HFFc6 (cell line): ENCODE measurements around the gene TFCP2L1. TPM values are rescaled to one million over a fixed set of nuclear protein-coding genes. Genes with fewer than 3 reads are reported as not detected.
"Not testable (repeated sequence)": the region's sequence is repeated elsewhere in the genome, so short reads cannot be mapped to it uniquely, and the experiment has no call there.

Source experiments
- DNase-seq: peaks from one replicate; pipeline ENCODE4 v3.0.0-alpha.2; 2018
- H3K27ac Mint-ChIP-seq: 2 replicates; pipeline ENCODE4 v1.8.0; 2020; ENCODE audit warnings: mild to moderate bottlenecking, mixed read lengths
- H3K27me3 Mint-ChIP-seq: 2 replicates; pipeline ENCODE4 v1.8.0; 2021; ENCODE audit warnings: mild to moderate bottlenecking, moderate library complexity, mixed read lengths; ENCODE audit not compliant: insufficient read depth
- H3K36me3 Mint-ChIP-seq: 2 replicates; pipeline ENCODE4 v1.8.0; 2021; ENCODE audit warnings: low read depth, mixed read lengths
- H3K4me1 Mint-ChIP-seq: 2 replicates; pipeline ENCODE4 v1.8.0; 2020; ENCODE audit warnings: low read depth, mixed read lengths
- H3K4me3 Mint-ChIP-seq: 2 replicates; pipeline ENCODE4 v1.8.0; 2020; ENCODE audit warnings: mild to moderate bottlenecking, moderate library complexity, mixed read lengths
- H3K9me3 Mint-ChIP-seq: 2 replicates; pipeline ENCODE4 v1.8.0; 2020; ENCODE audit warnings: mild to moderate bottlenecking, mixed read lengths
- CTCF ChIP-seq: fragments of 200-600 bp; sonication (generic); IDR thresholded peaks from 2 replicates; pipeline ENCODE4 v1.5.0; 2021; ENCODE audit warnings: antibody characterized with exemption, mild to moderate bottlenecking
- total RNA-seq, 6 experiments: library from RNA; stranded (reverse); fragmentation: NEBNext Ultra II Directional; extraction: Animal tissue kit (Norgen Biotek cat#: 25700); gene quantifications; 2 replicates in 1 of 6; 3 replicates in 5 of 6; pipeline ENCODE4 v1.2.3, GENCODE V29; 2021

TFCP2L1 gene
- total RNA-seq, 6 experiments from 2014 or later = 0.03 TPM; not detected in 5

GRCh38 chr2:121298476-121298875 is 13.5 kb upstream of the TFCP2L1 start:
- no peak for DNase-seq
- Mint-ChIP-seq H3K9me3 (no peaks in the 10 kb centered on the region), H3K4me3 (no peak overlapping the region), H3K4me1 (no peaks in the 10 kb centered on the region), H3K27me3 (peaks cover 37% of the 10 kb centered on the region), H3K27ac (no peak overlapping the region), H3K36me3 (no peaks in the 10 kb centered on the region)
- no peak for TF ChIP-seq CTCF

DNA sequence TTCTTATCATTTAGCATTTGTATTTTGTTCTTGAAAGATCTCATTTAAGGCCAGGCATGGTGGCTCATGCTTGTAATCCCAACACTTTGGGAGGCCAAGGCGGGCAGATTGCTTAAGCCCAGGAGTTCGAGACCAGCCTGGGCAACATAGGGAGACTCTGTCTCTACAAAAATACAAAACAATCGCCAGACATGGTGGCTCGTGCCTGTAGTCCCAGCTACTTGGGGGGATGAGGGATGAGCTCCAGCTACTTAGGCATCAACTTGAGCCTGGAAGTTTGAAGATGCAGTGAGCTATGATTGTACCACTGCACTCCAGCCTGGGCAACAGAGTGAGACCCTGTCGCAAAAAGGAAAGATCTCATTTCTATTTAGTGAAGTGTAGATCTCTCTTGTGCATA is 12.9 kb upstream of the TFCP2L1 start:
- not testable (repeated sequence) for H3K9me3 Mint-ChIP-seq, H3K4me3 Mint-ChIP-seq, H3K36me3 Mint-ChIP-seq

DNA sequence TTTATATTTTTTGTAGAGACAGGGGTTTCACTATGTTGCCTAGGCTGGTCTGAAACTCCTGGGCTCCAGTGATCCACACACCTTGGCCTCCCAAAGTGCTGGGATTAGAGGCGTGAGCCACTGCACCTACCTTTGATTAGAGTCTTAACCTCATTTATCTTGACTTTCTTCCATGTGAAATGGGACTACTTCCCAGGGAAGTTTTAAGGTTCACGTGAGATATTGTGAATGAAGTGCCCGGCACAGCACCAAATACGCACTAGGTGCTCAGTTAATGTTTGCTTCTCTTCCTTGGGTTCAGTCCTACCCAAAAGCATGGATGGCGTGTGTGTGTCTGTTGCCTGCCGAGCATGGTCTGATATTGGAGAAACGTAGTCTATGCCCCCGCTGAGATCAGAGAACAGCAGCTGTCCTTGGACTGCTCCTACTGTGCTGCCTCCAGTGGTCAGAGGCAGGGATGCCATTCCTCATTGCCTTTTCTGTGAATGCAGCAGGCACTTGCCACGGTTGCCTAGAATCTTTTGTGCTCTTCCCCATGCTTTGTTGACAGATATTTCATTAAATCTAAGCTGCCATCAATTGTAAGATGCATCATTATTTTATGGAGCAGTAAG is 12.3 kb upstream of the TFCP2L1 start:
- no peaks in the 10 kb centered on the region for H3K4me1 Mint-ChIP-seq
- peak; percentile 77 for TF ChIP-seq CTCF
- H3K9me3 Mint-ChIP-seq = no peaks in the 10 kb centered on the region
- H3K27ac Mint-ChIP-seq = no peak overlapping the region
- peak; percentile 26 for DNase-seq
- peaks cover 35% of the 10 kb centered on the region for H3K27me3 Mint-ChIP-seq
- no peaks in the 10 kb centered on the region for H3K36me3 Mint-ChIP-seq
- no peak overlapping the region for H3K4me3 Mint-ChIP-seq

More for the DNA sequence above, 12.9 kb upstream of the TFCP2L1 start:
- H3K4me1 Mint-ChIP-seq, H3K27ac Mint-ChIP-seq, DNase-seq: not testable (repeated sequence)
- peaks cover 39% of the 10 kb centered on the region for H3K27me3 Mint-ChIP-seq

DNA sequence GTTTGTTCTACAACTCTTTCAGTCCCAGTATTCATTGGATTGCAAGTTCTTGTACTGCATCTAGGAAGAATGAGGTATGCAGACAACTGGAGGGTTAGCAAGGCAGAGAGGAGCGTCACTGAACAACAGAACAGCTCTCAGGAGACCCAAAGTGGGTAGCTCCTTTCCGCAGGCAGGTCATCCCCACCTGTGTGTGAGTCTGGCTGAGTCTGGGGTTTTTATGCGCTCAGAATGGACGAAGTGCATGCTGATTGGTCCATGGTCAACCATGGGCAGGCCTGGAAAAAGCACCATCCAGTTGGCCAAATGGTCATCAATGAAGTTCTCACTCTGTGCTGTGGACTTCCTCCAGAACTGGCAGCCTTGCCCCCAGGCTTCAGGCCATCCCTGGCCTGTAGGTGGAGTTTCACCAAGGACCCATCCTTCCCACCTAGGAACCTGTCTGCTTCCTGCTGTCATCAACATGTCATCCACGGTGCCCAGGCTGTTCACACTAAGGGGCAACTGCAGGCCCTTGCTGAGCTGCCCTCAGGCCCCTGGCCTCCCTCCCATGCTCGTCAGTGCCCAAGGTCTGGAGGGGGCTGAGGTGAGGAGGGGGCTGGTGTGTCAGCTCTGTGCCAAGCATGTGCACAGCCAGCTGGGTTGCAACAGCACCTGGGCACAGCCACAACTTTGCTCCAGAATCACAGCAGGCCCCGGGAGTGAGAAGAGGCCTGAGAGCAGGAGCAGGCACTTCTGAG is 11.1 kb upstream of the TFCP2L1 start:
- Mint-ChIP-seq H3K36me3 (no peaks in the 10 kb centered on the region), H3K4me3 (no peak overlapping the region), H3K27ac (no peak overlapping the region), H3K27me3 (peaks cover 33% of the 10 kb centered on the region), H3K4me1 (no peaks in the 10 kb centered on the region), H3K9me3 (no peaks in the 10 kb centered on the region)
- DNase-seq = no peak
- no peak for TF ChIP-seq CTCF

- Mint-ChIP-seq H3K4me3 (no peak overlapping the region), H3K9me3 (no peaks in the 10 kb centered on the region), H3K27me3 (peaks cover 27% of the 10 kb centered on the region), H3K4me1 (no peaks in the 10 kb centered on the region), H3K27ac (no peak overlapping the region), H3K36me3 (no peaks in the 10 kb centered on the region)
- TF ChIP-seq CTCF = no peak
- DNase-seq = no peak
Observed at GRCh38 chr2:121294881-121295840, 10.2 kb upstream of the TFCP2L1 start.
